RWPE1 (cell line): ENCODE measurements around the gene SSX2IP.
"Not testable (repeated sequence)": the region's sequence is repeated elsewhere in the genome, so short reads cannot be mapped to it uniquely, and the experiment has no call there.

Experiments used
- CTCF ChIA-PET: fragments of 350-600 bp; sonication (Branson Sonifier 250); formaldehyde crosslinking; extraction: SDS; loops from one replicate; lab custom pipeline; 2021; lab: Yijun Ruan, JAX
- POLR2A ChIA-PET: fragments of 400-600 bp; formaldehyde crosslinking; extraction: SDS; loops from one replicate; lab custom pipeline; 2020; ENCODE audit warnings: antibody characterized with exemption; ENCODE audit not compliant: low non-redundant PET; lab: Yijun Ruan, JAX
- DNase-seq: peaks from one replicate; pipeline ENCODE4 v3.0.0; 2012; ENCODE audit warnings: low spot score
- H3K27ac ChIP-seq: fragments of 450-650 bp; 2 replicates; pipeline ENCODE4 v1.5.1; 2017
- CTCF ChIP-seq: fragments of 450-650 bp; conservative IDR thresholded peaks from 2 replicates; pipeline ENCODE4 v1.5.1; 2017; ENCODE audit warnings: low read depth, mild to moderate bottlenecking

The SSX2IP gene

GRCh38 chr1:84732520-84732919 is 42.3 kb upstream of the SSX2IP start:
- ChIA-PET POLR2A (no interaction called here), CTCF (interaction anchor here (0.7 kb wide), 1 partner anchor 17 kb away, joined by 3 read pairs; no protein-coding TSS in a partner anchor)
- no peak for TF ChIP-seq CTCF
- DNase-seq, result no peak
- no peak overlapping the region for H3K27ac ChIP-seq

GRCh38 chr1:84731519-84731918 is 41.3 kb upstream of the SSX2IP start:
- CTCF ChIA-PET, result interaction anchor here (0.7 kb wide), 1 partner anchor 16 kb away, joined by 3 read pairs; no protein-coding TSS in a partner anchor
- POLR2A ChIA-PET, result no interaction called here
- DNase-seq, result no peak

GRCh38 chr1:84727711-84728110 is 37.5 kb upstream of the SSX2IP start:
- POLR2A ChIA-PET, DNase-seq, H3K27ac ChIP-seq, CTCF ChIA-PET: not testable (repeated sequence)

More at GRCh38 chr1:84731519-84731918, 41.3 kb upstream of the SSX2IP start:
- H3K27ac ChIP-seq, result no peak overlapping the region
- no peak for TF ChIP-seq CTCF

GRCh38 chr1:84726593-84727499 is 36.6 kb upstream of the SSX2IP start:
- no peak overlapping the region for H3K27ac ChIP-seq
- ChIA-PET CTCF (no interaction called here), POLR2A (no interaction called here)
- DNase-seq, result no peak
- TF ChIP-seq CTCF, result no peak

GRCh38 chr1:84724128-84724860 is 34.0 kb upstream of the SSX2IP start:
- no peak for TF ChIP-seq CTCF
- ChIA-PET POLR2A (interaction anchor here (0.5 kb wide), 1 partner anchor 307 kb away, joined by 3 read pairs; no protein-coding TSS in a partner anchor), CTCF (no interaction called here)
- H3K27ac ChIP-seq, result no peak overlapping the region
- DNase-seq, result no peak

GRCh38 chr1:84722794-84723193 is 32.5 kb upstream of the SSX2IP start:
- CTCF ChIA-PET, result no interaction called here
- H3K27ac ChIP-seq, result no peak overlapping the region
- no peak for DNase-seq
- TF ChIP-seq CTCF, result no peak
- POLR2A ChIA-PET, result no interaction called here

- POLR2A ChIA-PET, H3K27ac ChIP-seq, CTCF ChIA-PET, DNase-seq: not testable (repeated sequence)
Observed at GRCh38 chr1:84721872-84722271, 31.6 kb upstream of the SSX2IP start.
